ENCODE measurements around the gene NAA35. TPM values are rescaled to one million over a fixed set of nuclear protein-coding genes. Genes with fewer than 3 reads are reported as not detected.

The NAA35 gene
- total and polyA plus RNA-seq, 2 of the 8 experiments (the other 6 are each of a cell fraction or from before 2014, with no cell fraction given), result 12.9 to 35.2 TPM

- TF ChIP-seq ATF2 (IDR thresholded peaks at IDR 0.05; ENCODE audit: low read length), result no peak
These were observed 43.5 kb downstream of the NAA35 start (continued) for GRCh38 chr9:85984457-85984856.
